ENCODE data around the gene ZNF514. TPM values are rescaled to one million over a fixed set of nuclear protein-coding genes. Genes with fewer than 3 reads are reported as not detected.
A peak's percentile ranks its signal among the peaks of the same experiment; 100 is the strongest.

The ZNF514 gene
- total RNA-seq, 1 donor from 2014 or later, result 19.9 TPM

GRCh38 chr2:95122197-95122551 lies 37.5 kb downstream of the ZNF514 start:
- Histone ChIP-seq H3K9me3 (no peaks in the 10 kb centered on the region), H3K27ac (peak overlapping the region; percentile 92), H3K4me3 (peak overlapping the region; percentile 98), H3K4me1 (peaks cover 24% of the 10 kb centered on the region), H3K27me3 (ENCODE audit: low read depth) (no peaks in the 10 kb centered on the region), H3K36me3 (peaks cover 11% of the 10 kb centered on the region)
- intact Hi-C loops (cut with DNase I), result no loop called here
- DNase-seq (no peak), ATAC-seq (no peak)
- no peak for TF ChIP-seq CTCF (IDR thresholded peaks at IDR 0.05)

- peak; percentile 99 for ATAC-seq
- no peaks in the 10 kb centered on the region for H3K27me3 ChIP-seq (ENCODE audit: low read depth)
- H3K27ac ChIP-seq, result peak within 1 kb of the TSS; percentile 92
- no peaks in the 10 kb centered on the region for H3K9me3 ChIP-seq
- peak; percentile 93 for DNase-seq
- H3K4me3 ChIP-seq, result peak within 1 kb of the TSS; percentile 98
- intact Hi-C loops (cut with DNase I), result no loop called here
- TF ChIP-seq CTCF (IDR thresholded peaks at IDR 0.05), result peak; percentile 25
- H3K4me1 ChIP-seq, result peaks cover 24% of the 10 kb centered on the region
- peaks cover 16% of the 10 kb centered on the region for H3K36me3 ChIP-seq
These were observed 38.0 kb downstream of the ZNF514 start, which contains the start of gene MRPS5 for GRCh38 chr2:95121407-95122196. Gene MRPS5 (minus strand): TSS chr2:95121808. CDS start chr2:95121791, 17 bp downstream.

DNA sequence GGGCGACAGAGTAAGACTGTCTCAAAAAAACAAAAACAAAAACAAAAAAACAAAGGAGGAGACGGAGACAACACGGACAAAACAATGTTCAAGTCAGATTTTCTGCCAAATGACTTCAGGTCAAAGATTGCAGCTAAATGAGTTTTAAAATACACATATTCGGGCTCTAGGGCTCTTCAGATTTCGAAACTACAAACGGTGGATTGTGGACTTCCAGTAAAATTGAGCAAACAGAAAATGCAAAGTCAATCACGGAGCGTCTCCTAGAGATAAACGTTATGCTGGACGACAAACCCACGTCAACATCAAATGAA lies 38.6 kb downstream of the ZNF514 start:
- no peaks in the 10 kb centered on the region for H3K9me3 ChIP-seq
- TF ChIP-seq CTCF (IDR thresholded peaks at IDR 0.05), result no peak
- no peaks in the 10 kb centered on the region for H3K27me3 ChIP-seq (ENCODE audit: low read depth)
- ATAC-seq (peak; percentile 33 to 68), DNase-seq (no peak)
- peak overlapping the region; percentile 98 for H3K4me3 ChIP-seq
- intact Hi-C loops (cut with DNase I), result no loop called here
- H3K27ac ChIP-seq, result peak overlapping the region; percentile 92
- H3K36me3 ChIP-seq, result peaks cover 21% of the 10 kb centered on the region
- H3K4me1 ChIP-seq, result peaks cover 24% of the 10 kb centered on the region

DNA sequence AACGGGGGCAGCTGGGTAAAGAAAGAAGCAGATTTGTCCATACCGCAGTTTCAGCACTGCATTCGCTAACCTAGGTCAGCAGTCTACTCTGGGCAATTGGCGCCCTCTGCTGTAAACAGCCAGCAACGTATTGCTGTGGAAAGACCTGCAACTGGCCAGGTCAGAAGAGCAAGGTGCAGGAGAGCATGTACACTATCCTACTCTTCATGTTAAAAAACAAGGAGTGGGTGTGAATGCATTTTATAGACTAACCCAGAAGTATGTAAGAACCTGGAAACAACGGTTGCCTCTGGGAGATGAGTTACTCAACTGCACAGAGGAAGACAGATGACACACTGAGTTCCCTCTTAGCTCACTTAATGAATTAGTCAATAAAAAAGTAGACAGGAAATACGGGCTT lies 44.2 kb downstream of the ZNF514 start:
- TF ChIP-seq CTCF (IDR thresholded peaks at IDR 0.05), result peak; percentile 74
- Histone ChIP-seq H3K9me3 (no peaks in the 10 kb centered on the region), H3K4me1 (peaks cover 33% of the 10 kb centered on the region), H3K27me3 (ENCODE audit: low read depth) (no peaks in the 10 kb centered on the region), H3K4me3 (no peak overlapping the region), H3K36me3 (peaks cover 68% of the 10 kb centered on the region), H3K27ac (no peak overlapping the region)
- ATAC-seq, result peak; percentile 91 to 94
- intact Hi-C loops (cut with DNase I), result no loop called here
- peak; percentile 75 for DNase-seq

GRCh38 chr2:95113464-95113863 lies 46.2 kb downstream of the ZNF514 start:
- peaks cover 14% of the 10 kb centered on the region for H3K4me1 ChIP-seq
- TF ChIP-seq CTCF (IDR thresholded peaks at IDR 0.05), result no peak
- H3K27me3 ChIP-seq (ENCODE audit: low read depth), result no peaks in the 10 kb centered on the region
- H3K27ac ChIP-seq, result no peak overlapping the region
- H3K36me3 ChIP-seq, result peaks cover 84% of the 10 kb centered on the region
- H3K9me3 ChIP-seq, result no peaks in the 10 kb centered on the region
- intact Hi-C loops (cut with DNase I), result no loop called here
- H3K4me3 ChIP-seq, result no peak overlapping the region
- DNase-seq, result no peak
- ATAC-seq, result no peak

Measured in lower lobe of right lung (tissue), 2 donors.